HepG2 (cell line): ENCODE measurements around the gene BCAP29. TPM values are rescaled to one million over a fixed set of nuclear protein-coding genes. Genes with fewer than 3 reads are reported as not detected.
A peak's percentile ranks its signal among the peaks of the same experiment; 100 is the strongest.

Source experiments
- ARHGAP35 ChIP-seq: sonication (generic); formaldehyde crosslinking; IDR thresholded peaks from 2 replicates; pipeline ENCODE4 v1.9.0; 2022; ENCODE audit warnings: mild to moderate bottlenecking, inconsistent platforms, moderate library complexity, missing genetic modification reagents, borderline replicate concordance
- CENPX ChIP-seq: sonication (generic); formaldehyde crosslinking; IDR thresholded peaks from 2 replicates; pipeline ENCODE4 v1.9.0; 2021; ENCODE audit warnings: mild to moderate bottlenecking, missing genetic modification reagents, moderate library complexity
- CREB3 ChIP-seq: sonication (generic); formaldehyde crosslinking; IDR thresholded peaks from 2 replicates; pipeline ENCODE4 v1.5.0; 2020; ENCODE audit warnings: missing genetic modification reagents
- ELK4 ChIP-seq: sonication (generic); formaldehyde crosslinking; IDR thresholded peaks from 2 replicates; pipeline ENCODE4 v1.9.0; 2021; ENCODE audit warnings: missing genetic modification reagents, borderline replicate concordance
- EP300 ChIP-seq, 3 experiments: sonication (generic) in 1 of 3; formaldehyde crosslinking in 1 of 3; IDR thresholded peaks; 2 replicates each; pipeline versions ENCODE4 v1.5.1 to v1.6.1; 2011 to 2020; ENCODE audit warnings: low read depth in 2 of 3, low read length in 2 of 3, borderline replicate concordance in 1 of 3, improper control_type of control experiment in 1 of 3, mild to moderate bottlenecking in 1 of 3, missing genetic modification reagents in 1 of 3, moderate library complexity in 1 of 3
- FOXO1 ChIP-seq: sonication (generic); formaldehyde crosslinking; IDR thresholded peaks from 2 replicates; pipeline ENCODE4 v1.4.0; 2020; ENCODE audit warnings: missing genetic modification reagents
- HOXA3 ChIP-seq: sonication (generic); formaldehyde crosslinking; IDR thresholded peaks from 2 replicates; pipeline ENCODE4 v1.5.0; 2020; ENCODE audit warnings: missing genetic modification reagents
- IRF9 ChIP-seq: sonication (generic); formaldehyde crosslinking; IDR thresholded peaks from 2 replicates; pipeline ENCODE4 v1.8.0; 2022; ENCODE audit warnings: missing genetic modification reagents, mild to moderate bottlenecking, borderline replicate concordance
- KDM6A ChIP-seq: IDR thresholded peaks from 2 replicates; pipeline ENCODE4 v1.6.1; 2016; ENCODE audit warnings: low read depth
- MLX ChIP-seq: IDR thresholded peaks from 2 replicates; pipeline ENCODE4 v1.6.1; 2016
- MZF1 ChIP-seq: sonication (generic); formaldehyde crosslinking; IDR thresholded peaks from 2 replicates; pipeline ENCODE4 v1.8.1; 2023; ENCODE audit warnings: mild to moderate bottlenecking, missing genetic modification reagents, borderline replicate concordance
- NFATC3 ChIP-seq: sonication (generic); formaldehyde crosslinking; IDR thresholded peaks from 2 replicates; pipeline ENCODE4 v1.5.1; 2020; ENCODE audit warnings: mild to moderate bottlenecking, missing genetic modification reagents
- NFYB ChIP-seq: sonication (generic); formaldehyde crosslinking; IDR thresholded peaks from 2 replicates; pipeline ENCODE4 v1.4.0; 2020; ENCODE audit warnings: missing genetic modification reagents
- RAD51 ChIP-seq: fragments of 450-650 bp; IDR thresholded peaks from 2 replicates; pipeline ENCODE4 v1.6.1; 2016; ENCODE audit warnings: borderline replicate concordance
- RELA ChIP-seq: sonication (generic); formaldehyde crosslinking; IDR thresholded peaks from 2 replicates; pipeline ENCODE4 v1.4.0; 2020; ENCODE audit warnings: missing genetic modification reagents
- TCF7 ChIP-seq: sonication (generic); IDR thresholded peaks from 2 replicates; pipeline ENCODE4 v1.6.1; 2016; ENCODE audit warnings: antibody characterized with exemption, low read depth
- TSC22D2 ChIP-seq: sonication (generic); formaldehyde crosslinking; IDR thresholded peaks from 2 replicates; pipeline ENCODE4 v1.5.1; 2020; ENCODE audit warnings: missing genetic modification reagents, mild to moderate bottlenecking, borderline replicate concordance
- ZFP37 ChIP-seq: sonication (generic); formaldehyde crosslinking; IDR thresholded peaks from 2 replicates; pipeline ENCODE4 v1.4.0; 2020; ENCODE audit warnings: missing genetic modification reagents, borderline replicate concordance
- ZFYVE20 ChIP-seq: sonication (generic); formaldehyde crosslinking; IDR thresholded peaks from 2 replicates; pipeline ENCODE4 v1.8.0; 2023; ENCODE audit warnings: low read depth, mild to moderate bottlenecking, moderate library complexity, missing genetic modification reagents, borderline replicate concordance
- ZMYM3 ChIP-seq: sonication (generic); formaldehyde crosslinking; IDR thresholded peaks from 2 replicates; pipeline ENCODE4 v1.5.1; 2020; ENCODE audit warnings: mild to moderate bottlenecking, missing genetic modification reagents
- ZNF101 ChIP-seq: sonication (generic); formaldehyde crosslinking; IDR thresholded peaks from 2 replicates; pipeline ENCODE4 v1.4.0; 2020; ENCODE audit warnings: mild to moderate bottlenecking, low read depth, missing genetic modification reagents, borderline replicate concordance
- ZNF563 ChIP-seq: sonication (generic); formaldehyde crosslinking; IDR thresholded peaks from 2 replicates; pipeline ENCODE4 v1.8.0; 2022; ENCODE audit warnings: mild to moderate bottlenecking, moderate library complexity, missing genetic modification reagents
- ZNF740 ChIP-seq: sonication (generic); formaldehyde crosslinking; IDR thresholded peaks from 2 replicates; pipeline ENCODE4 v1.4.0; 2020; ENCODE audit warnings: missing genetic modification reagents
- polyA plus RNA-seq, 8 experiments: library from polyadenylated mRNA; depleted of rRNA in 3 of 8; stranded (reverse) in 7 of 8; unstranded in 1 of 8; fragments of >200 nt; fragmentation: Illumina TruSeq in 4 of 8; extraction: Trizol in 4 of 8; gene quantifications; 2 replicates each; pipeline versions ENCODE4 v1.2.1 to v1.2.3, GENCODE V29; 2011 to 2016; ENCODE audit warnings: low read depth in 4 of 8, missing spikeins in 1 of 8, mixed read lengths in 1 of 8; ENCODE audit not compliant: insufficient read depth in 1 of 8
- total RNA-seq, 5 experiments: library from RNA; depleted of rRNA; stranded (reverse); fragments of >200 nt; fragmentation: Illumina TruSeq; extraction: Trizol; gene quantifications; 2 replicates each; pipeline ENCODE4 v1.2.3, GENCODE V29; 2016; ENCODE audit warnings: low read depth in 1 of 5

BCAP29 gene
- total and polyA plus RNA-seq, 2 of the 13 experiments (the other 11 are each of a cell fraction or from before 2014, with no cell fraction given) = 15.3 to 35.6 TPM

GRCh38 chr7:107563775-107564552 is 16.1 kb upstream of the BCAP29 start, which contains the start of the genes COG5 and DUS4L (continued):
- TF ChIP-seq MZF1 (CRISPR knock-in tag) (no peak), NFYB (CRISPR knock-in tag) (peak; percentile 23; the same call in 1 of the 2 replicates), IRF9 (CRISPR knock-in tag) (peak; percentile 76; the same call in 1 of the 2 replicates), CENPX (CRISPR knock-in tag) (no peak), NFATC3 (peak; percentile 78; the same call in 1 of the 2 replicates), KDM6A (CRISPR knock-in tag) (0 out of 2 replicates have a peak, but pooled peaks have one; percentile 11), ZNF101 (CRISPR knock-in tag) (no peak), MLX (CRISPR knock-in tag) (0 out of 2 replicates have a peak, but pooled peaks have one; percentile 33), ZNF563 (peak; percentile 87), TCF7 (no peak), EP300 (IDR thresholded peaks at IDR 0.05; ENCODE audit: low read depth in 2 of 2, low read length in 2 of 2) (peak in 1 of 2 experiments; percentile 9; a peak in 1 of 4 replicates), EP300 (CRISPR knock-in tag; IDR thresholded peaks at IDR 0.05; ENCODE audit: borderline replicate concordance) (0 out of 2 replicates have a peak, but pooled peaks have one; percentile 55), TSC22D2 (CRISPR knock-in tag) (0 out of 2 replicates have a peak, but pooled peaks have one; percentile 73), ZFP37 (CRISPR knock-in tag) (no peak), ARHGAP35 (0 out of 2 replicates have a peak, but pooled peaks have one; percentile 26), FOXO1 (peak; percentile 76), ZFYVE20 (CRISPR knock-in tag) (no peak), HOXA3 (CRISPR knock-in tag) (peak; percentile 96), ZMYM3 (CRISPR knock-in tag) (peak; percentile 14; the same call in 1 of the 2 replicates), RELA (CRISPR knock-in tag) (no peak), RAD51 (no peak), ZNF740 (peak; percentile 19; the same call in 1 of the 2 replicates), CREB3 (CRISPR knock-in tag) (no peak; the same call in 1 of the 2 replicates), ELK4 (CRISPR knock-in tag) (no peak)
